ENCODE results near the gene SOX14.

GRCh38 chr3:137760341-137761098, 3.6 kb upstream of the SOX14 start:
- TF ChIP-seq PRDM10 (tag by site-specific recombination; IDR thresholded peaks at IDR 0.05) (no peak), ZNF121 (tag by site-specific recombination; IDR thresholded peaks at IDR 0.05) (no peak)

Measured in HEK293 (cell line).